GM11168 (cell line): ENCODE measurements around the gene ZBTB21.

ENCODE experiments used
- in situ Hi-C: fragments of 300-500 bp; cut with MboI; formaldehyde crosslinking; loops from one replicate; pipeline ENCODE4 v1.12.0; 2022; ENCODE audit warnings: low sequenced_read_pairs; ENCODE audit not compliant: unreplicated experiment

ZBTB21 gene

GRCh38 chr21:42040411-42041180, 30.4 kb upstream of the ZBTB21 start:
- in situ Hi-C loops, result no loop called here

- in situ Hi-C loops, result no loop called here
These were observed 29.8 kb upstream of the ZBTB21 start for GRCh38 chr21:42039911-42040351.

- in situ Hi-C loops, result no loop called here
These were observed 29.3 kb upstream of the ZBTB21 start for GRCh38 chr21:42039470-42039901.

GRCh38 chr21:42038826-42039425, 28.8 kb upstream of the ZBTB21 start:
- in situ Hi-C loops, result no loop called here

- in situ Hi-C loops, result no loop called here
These were observed 28.2 kb upstream of the ZBTB21 start for GRCh38 chr21:42038393-42038792.

- in situ Hi-C loops, result no loop called here
These were observed 27.8 kb upstream of the ZBTB21 start for GRCh38 chr21:42037943-42038342.

GRCh38 chr21:42037516-42037915, 27.4 kb upstream of the ZBTB21 start:
- in situ Hi-C loops, result no loop called here

GRCh38 chr21:42036313-42036712, 26.2 kb upstream of the ZBTB21 start:
- in situ Hi-C loops, result no loop called here

GRCh38 chr21:42032968-42033367, 22.8 kb upstream of the ZBTB21 start:
- in situ Hi-C loops, result no loop called here

GRCh38 chr21:42032266-42032665, 22.1 kb upstream of the ZBTB21 start:
- in situ Hi-C loops, result no loop called here

GRCh38 chr21:42031816-42032215, 21.7 kb upstream of the ZBTB21 start:
- in situ Hi-C loops, result no loop called here

GRCh38 chr21:42031241-42031640, 21.1 kb upstream of the ZBTB21 start:
- in situ Hi-C loops, result no loop called here

- in situ Hi-C loops, result no loop called here
These were observed 20.2 kb upstream of the ZBTB21 start for GRCh38 chr21:42030311-42030710.

GRCh38 chr21:42028766-42029425, 18.7 kb upstream of the ZBTB21 start:
- in situ Hi-C loops, result no loop called here

GRCh38 chr21:42027822-42028765, 17.9 kb upstream of the ZBTB21 start:
- in situ Hi-C loops, result no loop called here

GRCh38 chr21:42027085-42027821, 17.1 kb upstream of the ZBTB21 start:
- in situ Hi-C loops, result no loop called here

GRCh38 chr21:42026082-42026435, 15.9 kb upstream of the ZBTB21 start:
- in situ Hi-C loops, result no loop called here

GRCh38 chr21:42025376-42026081, 15.4 kb upstream of the ZBTB21 start:
- in situ Hi-C loops, result no loop called here

- in situ Hi-C loops, result no loop called here
These were observed 12.7 kb upstream of the ZBTB21 start for GRCh38 chr21:42022906-42023305.
